ENCODE results near the gene KRT33A.

GRCh38 chr17:41393294-41393693 lies 42.7 kb upstream of the KRT33A start:
- TF ChIP-seq CTCF (IDR thresholded peaks at IDR 0.05): no peak
- TF ChIP-seq POLR2AphosphoS5 (IDR thresholded peaks at IDR 0.05): no peak
